ENCODE results near the gene CHKA. TPM values are rescaled to one million over a fixed set of nuclear protein-coding genes. Genes with fewer than 3 reads are reported as not detected.
A peak's percentile ranks its signal among the peaks of the same experiment; 100 is the strongest.

Gene CHKA
- total and polyA plus RNA-seq, 9 of the 15 experiments (the other 6 are each of a cell fraction or from before 2014, with no cell fraction given), result 3.6 to 37.0 (median 30.2) TPM

DNA sequence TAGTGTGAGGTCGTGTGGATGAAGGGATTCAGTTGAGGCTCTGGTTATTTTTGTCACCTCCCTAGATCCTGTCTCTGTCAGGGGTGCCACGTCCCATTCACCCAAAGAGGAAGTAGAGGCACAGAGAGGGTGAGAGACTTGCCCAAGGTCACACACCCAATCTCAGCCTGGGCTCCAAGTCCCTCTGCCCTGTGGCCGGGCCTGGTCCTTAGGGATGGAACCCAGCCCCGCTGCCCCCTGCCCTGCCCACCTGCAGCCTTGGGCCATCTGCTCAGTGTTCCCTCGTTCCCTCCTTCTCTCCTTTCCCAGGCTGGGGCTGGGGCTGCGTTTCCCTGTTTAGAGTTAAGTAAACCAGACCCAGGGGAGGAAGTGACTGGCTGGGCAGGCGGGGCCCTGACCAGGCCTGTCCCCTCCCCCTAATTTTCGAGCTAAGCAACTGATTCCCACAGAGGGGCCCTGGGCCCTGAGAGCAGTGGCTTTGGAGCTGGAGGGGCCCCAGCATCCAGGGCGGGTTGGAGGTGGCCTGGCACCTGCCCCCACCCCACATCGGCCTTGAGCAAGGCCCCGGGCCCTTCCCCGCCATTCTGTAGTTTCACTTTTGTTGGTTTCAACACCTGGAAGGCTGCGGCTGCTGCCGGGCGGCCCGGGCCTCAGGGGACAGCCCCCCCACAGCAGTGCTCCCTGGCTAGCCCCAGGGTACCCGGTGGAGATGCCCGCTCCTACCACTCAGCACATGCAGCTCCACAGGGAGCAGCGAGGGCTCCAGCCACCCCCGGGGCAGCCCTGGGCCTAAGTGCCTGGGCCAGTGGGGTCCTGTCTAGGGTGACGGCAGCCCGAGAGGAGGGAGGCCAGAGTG, 80.9 kb downstream of the CHKA start (continued):
- TF ChIP-seq ZBTB8A (IDR thresholded peaks at IDR 0.05; ENCODE audit: partially characterized antibody) (no peak), NFE2 (IDR thresholded peaks at IDR 0.05; ENCODE audit: low read depth) (no peak), NUFIP1 (IDR thresholded peaks at IDR 0.05; ENCODE audit: partially characterized antibody) (no peak), ZNF436 (CRISPR knock-in tag; IDR thresholded peaks at IDR 0.05) (no peak), SMAD4 (CRISPR knock-in tag; conservative IDR thresholded peaks at IDR 0.05) (peak; percentile 34), SRSF3 (IDR thresholded peaks at IDR 0.05; ENCODE audit: insufficient read depth, low read length) (no peak), KLF13 (tag; IDR thresholded peaks at IDR 0.05; ENCODE audit: borderline replicate concordance, low read depth) (no peak), MTA3 (IDR thresholded peaks at IDR 0.05; ENCODE audit: borderline replicate concordance) (peak; percentile 55; the same call in 1 of the 2 replicates), NCOA4 (IDR thresholded peaks at IDR 0.05; ENCODE audit: partially characterized antibody) (no peak), ZNF644 (tag; IDR thresholded peaks at IDR 0.05; ENCODE audit: low read depth) (no peak), BDP1 (IDR thresholded peaks at IDR 0.05; ENCODE audit: insufficient read depth, insufficient read length) (no peak), HNRNPL (IDR thresholded peaks at IDR 0.05; ENCODE audit: low read depth, low read length) (no peak), STAT5A (IDR thresholded peaks at IDR 0.05; ENCODE audit: borderline replicate concordance, low read length) (no peak), LARP7 (IDR thresholded peaks at IDR 0.05) (no peak), ZNF583 (CRISPR knock-in tag; IDR thresholded peaks at IDR 0.05) (0 out of 2 replicates have a peak, but pooled peaks have one; percentile 15), HDAC3 (IDR thresholded peaks at IDR 0.05; ENCODE audit: borderline replicate concordance, partially characterized antibody) (no peak), NR2C1 (IDR thresholded peaks at IDR 0.05) (no peak), NR2C1 (tag; IDR thresholded peaks at IDR 0.05) (no peak), TGIF2 (CRISPR knock-in tag; IDR thresholded peaks at IDR 0.05) (peak; percentile 78; the same call in 1 of the 2 replicates), OTX1 (CRISPR knock-in tag; IDR thresholded peaks at IDR 0.05) (0 out of 2 replicates have a peak, but pooled peaks have one; percentile 36), ZNF354B (CRISPR knock-in tag; IDR thresholded peaks at IDR 0.05) (no peak), GABPA (tag; conservative IDR thresholded peaks at IDR 0.05; ENCODE audit: low read depth) (no peak), ETV1 (tag; conservative IDR thresholded peaks at IDR 0.05; ENCODE audit: low read depth) (peak; percentile 52), JUND (IDR thresholded peaks at IDR 0.05; ENCODE audit: borderline replicate concordance, low read depth, low read length) (0 out of 2 replicates have a peak, but pooled peaks have one; percentile 9), JUND (tag; IDR thresholded peaks at IDR 0.05; ENCODE audit: borderline replicate concordance, low read depth, low read length) (no peak), LCOR (CRISPR knock-in tag; IDR thresholded peaks at IDR 0.05) (no peak), ZNF23 (CRISPR knock-in tag; IDR thresholded peaks at IDR 0.05) (no peak), ZNF79 (CRISPR knock-in tag; IDR thresholded peaks at IDR 0.05; ENCODE audit: low read depth) (no peak), SMARCE1 (IDR thresholded peaks at IDR 0.05) (no peak), SIN3B (IDR thresholded peaks at IDR 0.05; ENCODE audit: low read depth) (no peak), ZNF134 (CRISPR knock-in tag; conservative IDR thresholded peaks at IDR 0.05) (no peak), ZBTB17 (CRISPR knock-in tag; IDR thresholded peaks at IDR 0.05) (no peak)
